OCI-LY3 (cell line): ENCODE results near the gene PPFIBP2.
"Not testable (repeated sequence)": the region's sequence is repeated elsewhere in the genome, so short reads cannot be mapped to it uniquely, and the experiment has no call there.

Experiments
- H2AFZ ChIP-seq: fragments of 200-600, 300-600 bp; shearing (Covaris generic); 2 replicates; pipeline ENCODE4 v1.6.0; 2014; ENCODE audit warnings: antibody characterized with exemption, low read depth, low read length
- H3K27ac ChIP-seq: fragments of 200-600, 300-600 bp; sonication (generic); 2 replicates; pipeline ENCODE4 v1.5.1; 2014; ENCODE audit warnings: mild to moderate bottlenecking, low read length, moderate library complexity, mixed read lengths
- H3K27me3 ChIP-seq: fragments of 200-600, 300-600 bp; sonication (generic); 2 replicates; pipeline ENCODE4 v1.6.1; 2014; ENCODE audit warnings: low read depth, low read length, mixed read lengths
- H3K36me3 ChIP-seq: fragments of 200-600, 300-600 bp; sonication (generic); replicated peaks from 2 replicates; pipeline ENCODE3; 2014; ENCODE audit warnings: low read depth, low read length, mixed read lengths
- H3K4me1 ChIP-seq: fragments of 300-600, 200-600 bp; sonication (generic); 2 replicates; pipeline ENCODE4 v1.6.1; 2014; ENCODE audit warnings: low read length, mixed read lengths
- H3K4me2 ChIP-seq: fragments of 200-600, 300-600 bp; sonication (generic); 2 replicates; pipeline ENCODE4 v1.6.1; 2014; ENCODE audit warnings: low read length, mixed read lengths
- H3K4me3 ChIP-seq: fragments of 300-600, 200-600 bp; sonication (generic); 2 replicates; pipeline ENCODE4 v1.5.1; 2014; ENCODE audit warnings: antibody characterized with exemption, mild to moderate bottlenecking, low read length, moderate library complexity
- H3K79me2 ChIP-seq: fragments of 300-600, 200-600 bp; shearing (Covaris generic); 2 replicates; pipeline ENCODE4 v1.6.1; 2014; ENCODE audit warnings: mild to moderate bottlenecking, low read length, mixed read lengths
- H3K9ac ChIP-seq: fragments of 300-600, 200-600 bp; shearing (Covaris generic); 2 replicates; pipeline ENCODE4 v1.6.0; 2014; ENCODE audit warnings: mild to moderate bottlenecking, low read length, moderate library complexity
- H3K9me3 ChIP-seq: fragments of 200-600, 300-600 bp; shearing (Covaris generic); 2 replicates; pipeline ENCODE4 v1.6.1; 2014; ENCODE audit warnings: low read length, mixed read lengths; ENCODE audit not compliant: insufficient read depth
- H4K20me1 ChIP-seq: fragments of 200-600, 300-600 bp; sonication (generic); 2 replicates; pipeline ENCODE4 v1.6.1; 2016; ENCODE audit warnings: low read length, mixed read lengths; ENCODE audit not compliant: insufficient read depth
- EZH2phosphoT487 ChIP-seq: fragments of 200-600 bp; shearing (Covaris generic); IDR thresholded peaks from 2 replicates; pipeline ENCODE4 v1.6.1; 2018; ENCODE audit warnings: antibody characterized with exemption, mixed run types, low read depth
- TF ChIP-seq, protein P1 (sequence below): fragments of 200-600, 300-600 bp; sonication (generic); IDR thresholded peaks from 2 replicates; pipeline ENCODE4 v1.5.1; 2014; ENCODE audit warnings: antibody characterized with exemption, low read length, low read depth

PPFIBP2 gene

DNA sequence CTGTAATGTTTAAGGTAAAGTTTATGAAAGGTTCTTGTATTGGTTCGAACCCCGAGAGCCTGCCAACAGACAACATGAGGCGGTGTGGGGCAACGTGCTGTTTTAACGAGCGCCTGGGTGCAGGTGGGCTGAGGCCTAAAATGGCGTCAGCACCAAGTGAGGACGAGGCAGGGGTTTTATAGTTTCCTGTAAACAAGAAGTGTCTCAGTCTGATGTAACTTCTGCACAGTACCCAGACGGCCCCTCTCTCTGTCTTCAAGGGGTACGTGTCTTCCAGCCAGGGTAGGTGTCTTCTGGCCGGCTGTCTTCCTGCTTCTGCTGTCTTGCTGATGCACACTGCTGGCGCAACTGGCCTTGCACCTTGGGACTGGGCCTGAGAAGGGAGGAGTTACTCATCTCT, 2.7 kb downstream of the PPFIBP2 start:
- Histone ChIP-seq H3K4me3 (peak overlapping the region; percentile 94), H3K9me3 (no peaks in the 10 kb centered on the region), H4K20me1 (peaks cover 16% of the 10 kb centered on the region), H2AFZ (no peak overlapping the region), H3K9ac (no peak overlapping the region; the same call in 1 of the 2 replicates), H3K4me2 (peak overlapping the region; percentile 95), H3K27ac (peak overlapping the region; percentile 11), H3K27me3 (no peaks in the 10 kb centered on the region), H3K79me2 (peaks cover 69% of the 10 kb centered on the region), H3K36me3 (peaks cover 7% of the 10 kb centered on the region), H3K4me1 (peaks cover 68% of the 10 kb centered on the region)
- TF ChIP-seq, protein P1, sequence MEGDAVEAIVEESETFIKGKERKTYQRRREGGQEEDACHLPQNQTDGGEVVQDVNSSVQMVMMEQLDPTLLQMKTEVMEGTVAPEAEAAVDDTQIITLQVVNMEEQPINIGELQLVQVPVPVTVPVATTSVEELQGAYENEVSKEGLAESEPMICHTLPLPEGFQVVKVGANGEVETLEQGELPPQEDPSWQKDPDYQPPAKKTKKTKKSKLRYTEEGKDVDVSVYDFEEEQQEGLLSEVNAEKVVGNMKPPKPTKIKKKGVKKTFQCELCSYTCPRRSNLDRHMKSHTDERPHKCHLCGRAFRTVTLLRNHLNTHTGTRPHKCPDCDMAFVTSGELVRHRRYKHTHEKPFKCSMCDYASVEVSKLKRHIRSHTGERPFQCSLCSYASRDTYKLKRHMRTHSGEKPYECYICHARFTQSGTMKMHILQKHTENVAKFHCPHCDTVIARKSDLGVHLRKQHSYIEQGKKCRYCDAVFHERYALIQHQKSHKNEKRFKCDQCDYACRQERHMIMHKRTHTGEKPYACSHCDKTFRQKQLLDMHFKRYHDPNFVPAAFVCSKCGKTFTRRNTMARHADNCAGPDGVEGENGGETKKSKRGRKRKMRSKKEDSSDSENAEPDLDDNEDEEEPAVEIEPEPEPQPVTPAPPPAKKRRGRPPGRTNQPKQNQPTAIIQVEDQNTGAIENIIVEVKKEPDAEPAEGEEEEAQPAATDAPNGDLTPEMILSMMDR = no peak
- TF ChIP-seq EZH2phosphoT487 = no peak

DNA sequence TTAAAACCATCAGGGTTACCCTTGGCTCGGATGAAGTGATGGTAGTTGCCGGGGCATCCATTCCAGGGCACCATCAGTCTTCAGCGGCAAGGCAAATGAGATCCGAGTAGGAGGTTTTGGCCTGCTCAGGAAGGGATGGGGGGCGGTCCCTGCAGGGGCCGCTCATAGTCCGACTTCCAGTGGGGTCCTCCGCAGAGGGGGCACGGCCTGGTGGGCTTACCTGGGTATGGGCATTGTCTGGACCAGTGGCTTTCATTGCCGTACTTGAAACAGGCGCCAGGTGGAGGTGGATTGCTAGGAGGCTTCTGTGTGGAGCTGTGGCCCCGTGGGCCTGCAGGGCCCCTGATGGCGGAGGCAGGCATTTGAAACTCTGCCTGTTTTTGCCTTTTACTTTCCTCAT, 3.9 kb downstream of the PPFIBP2 start:
- Histone ChIP-seq H3K9ac (peak overlapping the region; percentile 92; the same call in 1 of the 2 replicates), H3K4me3 (peak overlapping the region; percentile 78), H3K36me3 (peaks cover 15% of the 10 kb centered on the region), H3K4me1 (peaks cover 70% of the 10 kb centered on the region), H3K4me2 (peak overlapping the region; percentile 95), H3K79me2 (peaks cover 82% of the 10 kb centered on the region), H4K20me1 (peaks cover 22% of the 10 kb centered on the region)
- H3K27ac ChIP-seq, H2AFZ ChIP-seq, H3K27me3 ChIP-seq, H3K9me3 ChIP-seq: not testable (repeated sequence)

DNA sequence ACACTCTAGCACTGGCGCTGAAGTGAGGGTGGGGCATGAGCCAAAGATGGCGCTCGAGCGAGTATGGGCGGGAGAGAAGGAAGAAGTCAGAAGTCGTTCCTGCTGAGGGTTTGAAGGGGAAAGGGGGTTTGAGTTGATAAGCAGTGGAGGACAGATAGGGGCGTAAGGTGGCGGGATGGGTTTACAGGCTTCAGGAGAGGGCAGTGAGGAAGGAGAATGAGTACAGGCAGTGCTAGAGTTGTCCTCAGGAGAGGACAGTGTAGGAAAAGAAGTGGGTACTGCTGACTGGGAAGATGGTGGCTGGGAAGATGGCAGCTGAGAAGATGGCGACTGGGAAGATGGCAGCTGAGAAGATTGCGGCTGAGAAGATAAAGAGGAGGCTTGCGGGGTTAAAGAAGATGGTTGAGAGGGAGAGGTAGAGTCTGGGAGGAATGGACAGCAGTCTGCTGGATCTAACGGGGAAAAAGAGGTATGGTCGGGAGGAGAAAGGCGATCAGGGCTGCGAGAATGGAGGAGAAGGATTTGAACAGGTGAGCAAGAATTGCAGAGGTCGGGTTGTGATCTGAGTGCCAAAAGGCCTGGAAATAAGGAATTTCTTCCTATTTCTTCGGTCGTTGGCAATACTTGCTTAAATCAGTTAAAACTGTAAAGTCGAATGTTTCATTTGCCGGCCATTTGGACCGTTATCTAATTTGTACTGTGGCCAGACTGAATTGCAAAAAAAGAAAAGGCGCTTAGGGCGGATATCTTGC, 5.2 kb downstream of the PPFIBP2 start:
- H3K27ac ChIP-seq = peak overlapping the region; percentile 96
- no peaks in the 10 kb centered on the region for H3K9me3 ChIP-seq
- H3K4me3 ChIP-seq = peak overlapping the region; percentile 78
- no peak overlapping the region for H2AFZ ChIP-seq
- H3K4me2 ChIP-seq = peak overlapping the region; percentile 95
- TF ChIP-seq EZH2phosphoT487 = no peak
- TF ChIP-seq, protein P1 = peak; percentile 35; the same call in 1 of the 2 replicates
- H4K20me1 ChIP-seq = peaks cover 27% of the 10 kb centered on the region
- H3K27me3 ChIP-seq = no peaks in the 10 kb centered on the region
- H3K79me2 ChIP-seq = peaks cover 92% of the 10 kb centered on the region
- peaks cover 79% of the 10 kb centered on the region for H3K4me1 ChIP-seq
- peaks cover 26% of the 10 kb centered on the region for H3K36me3 ChIP-seq
- H3K9ac ChIP-seq = peak overlapping the region; percentile 92

DNA sequence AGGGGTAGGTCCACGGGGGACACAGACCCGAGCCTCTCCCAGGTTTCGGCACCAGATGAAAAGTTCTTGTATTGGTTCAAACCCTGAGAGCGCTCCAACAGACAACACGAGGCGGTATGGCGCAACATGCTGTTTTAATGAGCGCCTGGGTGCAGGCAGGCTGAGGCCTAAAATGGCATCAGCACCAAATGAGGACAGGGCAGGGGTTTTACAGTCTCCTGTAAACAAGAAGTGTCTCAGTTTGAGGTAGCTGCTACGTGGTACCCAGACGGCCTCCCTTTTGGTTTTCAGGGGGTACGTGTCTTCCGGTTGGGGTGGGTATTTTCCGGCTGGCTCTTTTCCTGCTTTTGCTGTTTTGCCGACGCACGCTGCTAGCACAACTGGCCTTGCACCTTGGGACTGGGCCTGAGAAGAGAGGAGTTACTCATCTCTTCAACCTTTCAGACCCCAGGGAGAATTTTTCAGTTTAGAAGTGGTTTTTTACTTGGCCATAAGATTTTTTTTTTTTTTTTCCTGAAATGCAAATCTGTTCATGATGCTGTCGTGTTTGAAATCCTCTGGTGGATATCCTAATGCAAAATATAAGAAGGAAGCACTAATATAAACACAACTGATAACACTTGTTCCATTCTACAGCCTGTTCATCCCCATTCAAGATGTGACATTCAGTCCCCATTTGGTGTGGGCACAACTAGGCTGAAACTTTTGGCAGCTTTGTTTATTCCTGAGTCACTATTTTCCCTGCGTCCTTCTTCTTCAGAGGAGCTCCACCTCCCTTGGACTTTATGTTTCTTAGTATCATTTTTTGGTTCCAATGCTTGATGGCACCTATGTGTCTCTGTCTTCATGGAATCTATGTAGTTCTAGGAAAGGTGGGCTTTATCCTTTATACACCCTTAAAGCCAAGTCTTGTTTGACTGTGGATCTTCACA, 6.5 kb downstream of the PPFIBP2 start:
- TF ChIP-seq, protein P1 = no peak
- TF ChIP-seq EZH2phosphoT487 = no peak
- Histone ChIP-seq H2AFZ (no peak overlapping the region), H3K36me3 (peaks cover 37% of the 10 kb centered on the region), H3K27ac (peak overlapping the region; percentile 96), H3K4me2 (peak overlapping the region; percentile 95), H3K4me1 (peaks cover 89% of the 10 kb centered on the region), H3K9ac (peak overlapping the region; percentile 92), H4K20me1 (peaks cover 36% of the 10 kb centered on the region), H3K9me3 (no peaks in the 10 kb centered on the region), H3K4me3 (peak overlapping the region; percentile 78), H3K79me2 (peaks cover 92% of the 10 kb centered on the region), H3K27me3 (no peaks in the 10 kb centered on the region)
